HG03108 (cell line): Measurements from ENCODE around the gene UST.

Experiments
- ATAC-seq: cut with Tn5 transposase; IDR thresholded peaks from one replicate; pipeline ENCODE4 v1.9.1; 2021; ENCODE audit warnings: moderate library complexity; ENCODE audit not compliant: unreplicated experiment

Gene UST

DNA sequence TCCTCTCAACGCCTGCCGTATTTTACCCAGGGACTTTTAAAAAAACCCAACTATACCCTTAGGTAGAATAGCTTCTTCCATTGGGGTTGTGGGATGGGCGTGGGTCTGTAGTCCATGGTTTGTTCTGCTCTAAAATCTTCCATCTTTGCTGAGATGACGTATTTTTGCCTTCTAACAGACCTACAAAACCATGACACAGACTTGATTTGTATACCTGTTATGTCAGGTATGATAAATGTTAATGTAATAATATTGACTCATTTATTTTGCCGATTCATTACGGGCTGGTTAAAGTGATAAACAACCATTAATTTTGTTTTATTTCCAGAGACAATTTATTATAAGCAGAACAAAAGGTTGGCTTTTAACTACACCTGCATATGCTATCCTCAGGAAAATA is 48.7 kb downstream of the UST start:
- ATAC-seq, result no peak

DNA sequence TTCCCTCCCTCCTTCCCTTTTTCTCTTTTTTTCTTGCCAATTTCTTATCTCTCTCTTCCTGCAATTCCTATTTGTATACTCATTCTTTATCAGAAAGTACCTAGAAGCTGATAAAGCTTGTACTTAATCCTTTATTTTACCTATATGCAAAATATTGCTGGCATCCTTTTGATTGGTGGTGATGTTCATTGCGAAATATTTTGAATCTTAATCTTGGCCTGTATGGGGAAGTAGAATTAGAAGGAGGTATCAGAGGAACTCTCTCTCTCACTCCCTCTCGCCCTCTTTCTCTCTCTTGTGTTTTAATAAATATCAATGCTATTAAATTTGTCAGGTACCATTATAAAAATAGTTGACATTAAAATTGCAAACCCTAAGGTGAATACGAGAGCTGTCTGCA is 52.8 kb downstream of the UST start:
- ATAC-seq, result no peak

DNA sequence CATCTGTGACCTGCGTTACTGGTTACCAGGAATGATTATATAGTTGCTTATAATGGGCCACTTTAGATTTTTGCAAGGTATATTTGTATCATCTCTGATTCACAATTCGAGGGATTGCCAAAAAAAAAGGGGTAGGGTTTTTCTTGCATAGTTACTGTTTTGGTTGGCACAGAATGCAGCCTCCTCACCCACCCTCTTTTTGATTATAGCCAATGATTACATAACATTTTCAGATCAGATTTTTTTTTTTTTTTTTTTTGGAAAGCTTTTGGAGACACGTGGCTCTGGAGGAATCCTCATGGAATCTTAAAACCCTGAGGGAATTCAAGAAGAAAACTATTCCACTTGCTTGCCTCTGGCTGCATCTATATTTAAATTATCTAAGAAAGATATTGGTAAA is 53.7 kb downstream of the UST start:
- ATAC-seq, result no peak

DNA sequence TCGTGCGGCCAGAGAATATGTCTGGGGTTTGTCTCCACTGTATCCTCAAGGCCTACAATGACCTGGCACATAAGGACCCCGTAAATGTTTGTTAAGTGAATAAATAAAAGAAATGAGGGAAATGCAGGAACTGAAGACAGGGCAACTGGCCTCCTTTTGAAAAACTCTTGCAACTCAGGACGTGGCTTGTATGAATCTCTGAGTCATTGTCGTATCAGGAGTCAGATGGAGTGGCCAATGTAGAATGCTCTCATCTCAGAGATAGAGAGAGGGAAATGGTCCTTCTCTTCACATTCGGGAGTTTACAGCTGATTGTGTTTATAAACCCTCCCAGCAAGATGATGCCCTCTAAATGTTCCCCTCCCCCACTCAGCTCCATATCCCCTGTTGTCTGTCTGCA is 57.1 kb downstream of the UST start:
- ATAC-seq, result no peak

DNA sequence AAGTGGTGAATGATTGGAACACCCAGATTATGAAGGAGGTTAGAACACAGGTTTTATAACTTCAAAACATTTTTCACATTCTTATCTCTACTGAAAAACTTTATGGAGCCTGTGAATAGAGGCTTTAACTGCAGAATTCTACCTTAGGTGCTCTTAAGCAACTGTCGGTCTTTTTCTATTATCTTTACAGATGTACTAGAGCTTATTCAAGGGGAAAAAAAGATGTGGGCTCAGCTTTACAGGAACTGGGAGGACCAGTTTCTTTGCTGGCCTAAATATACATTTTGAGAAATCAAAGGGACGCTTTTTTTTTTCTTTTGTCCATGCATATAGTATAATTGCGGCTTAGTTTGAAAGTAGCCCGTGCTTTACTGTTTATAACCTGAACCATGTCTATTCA is 58.9 kb downstream of the UST start:
- ATAC-seq, result no peak

DNA sequence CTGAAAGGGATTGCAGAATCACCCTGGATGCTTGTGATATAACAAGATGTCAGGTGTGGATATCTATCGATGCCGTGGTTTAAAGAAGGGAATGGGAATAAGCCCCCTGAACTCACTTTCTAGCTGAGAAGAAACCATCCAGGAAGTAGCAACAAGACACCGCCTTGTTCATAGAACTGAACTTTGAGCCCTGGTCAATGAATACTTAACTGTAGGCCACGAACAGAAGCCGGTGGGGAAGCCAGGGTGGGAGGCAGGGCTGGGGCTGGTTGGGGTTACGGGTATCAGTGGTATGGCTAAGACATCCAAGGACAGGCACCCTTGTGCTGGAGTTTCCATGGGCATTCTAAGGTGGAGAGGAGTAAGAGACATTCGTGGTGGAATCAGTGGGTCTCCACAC is 61.0 kb downstream of the UST start:
- ATAC-seq, result no peak

DNA sequence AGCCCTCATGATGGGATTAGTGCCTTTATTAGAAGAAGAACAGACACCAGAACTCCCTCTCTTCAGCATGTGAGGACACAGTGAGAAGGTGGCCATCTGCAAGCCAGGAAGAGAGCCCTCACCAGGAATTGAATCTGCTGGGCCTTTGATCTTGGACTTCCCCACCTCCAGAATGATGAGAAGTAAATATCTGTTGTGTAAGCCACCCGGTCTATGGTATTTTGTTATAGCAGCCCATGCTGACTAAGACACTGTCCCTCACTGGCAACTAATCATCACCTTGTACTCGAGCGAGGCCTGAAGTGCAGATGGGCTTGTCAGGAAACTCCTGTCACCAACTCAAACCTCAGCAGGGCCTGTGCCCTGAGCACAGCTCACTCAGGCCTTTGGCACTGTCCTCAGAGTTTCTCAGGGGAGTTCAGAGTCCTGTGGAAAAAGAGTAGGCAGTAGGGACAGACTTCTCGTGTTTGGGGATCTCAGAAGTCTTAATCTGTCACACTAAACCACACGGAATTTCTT is 62.0 kb downstream of the UST start:
- no peak for ATAC-seq

DNA sequence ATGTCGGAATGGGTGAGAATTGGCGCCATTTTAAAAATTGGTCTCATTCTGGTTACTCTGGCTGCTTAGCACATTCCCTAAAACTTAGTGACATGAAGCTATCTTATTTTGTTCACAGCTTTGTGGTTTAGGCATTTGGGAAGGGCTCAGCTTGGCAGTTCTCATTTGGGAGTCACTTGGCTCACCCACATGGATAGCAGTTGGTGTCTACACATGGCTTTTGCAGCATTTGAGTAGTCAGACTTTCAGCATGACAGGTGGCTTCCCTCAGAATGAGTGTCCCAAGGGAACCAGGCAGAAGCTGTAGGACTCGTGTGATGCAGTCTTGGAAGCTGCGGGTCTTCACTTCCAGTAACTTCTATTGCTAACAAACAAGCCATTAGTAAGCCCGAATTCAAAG is 64.6 kb downstream of the UST start:
- ATAC-seq, result no peak

DNA sequence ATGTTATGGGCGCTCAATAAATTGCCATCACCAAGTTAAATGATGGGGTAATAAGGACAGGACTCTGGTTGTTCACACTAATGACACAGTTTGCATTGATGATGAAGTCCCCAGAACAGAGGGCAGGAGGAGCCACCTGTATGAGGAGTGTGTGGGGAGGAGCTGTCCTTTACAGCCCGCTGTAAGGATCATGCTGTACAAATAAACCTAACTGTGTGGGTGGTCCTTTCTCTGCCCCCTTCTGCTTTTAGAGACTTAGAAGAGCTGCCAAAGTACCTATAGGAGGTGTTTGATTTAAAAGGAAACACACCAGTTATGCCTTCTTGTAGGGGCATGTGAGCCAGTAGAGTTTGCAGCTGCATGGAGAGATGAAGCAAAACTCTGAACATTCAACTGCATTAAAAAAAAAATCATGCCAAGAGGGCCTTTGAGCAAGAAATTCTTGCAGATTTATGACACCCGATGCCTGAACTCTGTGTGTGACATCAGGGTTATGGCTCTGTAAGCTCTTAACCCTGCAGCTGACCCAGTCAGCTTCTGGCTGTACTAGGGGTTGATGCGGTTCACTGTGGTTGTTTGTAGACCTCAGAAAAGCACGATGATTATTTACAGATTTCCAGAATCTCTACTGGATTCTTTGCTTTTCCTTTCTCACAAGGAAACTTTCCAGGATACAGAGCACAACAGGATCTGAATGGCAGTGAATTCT is 67.4 kb downstream of the UST start:
- ATAC-seq, result no peak

DNA sequence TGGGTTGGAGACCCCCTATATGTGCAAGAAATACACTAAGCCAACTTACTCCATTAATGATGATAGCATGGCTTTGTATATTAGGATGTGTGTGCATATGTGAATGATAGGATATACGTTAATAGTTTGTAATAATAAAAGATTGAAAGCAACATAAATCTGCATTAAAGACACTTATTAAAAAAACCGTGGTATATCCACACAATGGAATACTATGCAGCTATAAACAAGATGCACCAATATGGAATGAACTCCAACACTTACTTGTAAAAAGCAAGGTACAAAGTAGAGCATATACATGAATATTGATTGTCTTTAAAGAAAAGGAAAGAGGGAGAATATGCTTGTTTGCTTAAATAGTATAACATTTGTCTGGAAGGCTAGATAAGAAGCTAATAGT is 68.0 kb downstream of the UST start:
- ATAC-seq, result no peak

DNA sequence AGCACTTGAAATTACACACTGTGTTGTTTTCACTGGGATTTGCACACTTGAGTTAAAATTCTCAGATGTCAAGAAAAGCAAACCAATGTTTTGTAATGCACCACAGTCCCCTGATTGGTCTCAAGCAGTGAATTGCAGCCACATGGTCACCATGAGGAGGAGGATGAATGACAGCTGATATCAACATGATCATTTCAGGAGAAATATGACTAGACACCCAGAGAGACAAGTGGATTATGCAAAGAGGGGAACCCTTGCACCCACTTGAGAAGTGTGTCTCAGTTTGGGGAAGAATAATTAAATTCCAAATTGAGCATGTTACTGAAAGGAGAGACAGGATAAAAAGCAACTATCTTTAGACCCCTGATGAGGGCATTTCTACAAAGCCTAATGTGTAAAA is 69.3 kb downstream of the UST start:
- ATAC-seq, result no peak

DNA sequence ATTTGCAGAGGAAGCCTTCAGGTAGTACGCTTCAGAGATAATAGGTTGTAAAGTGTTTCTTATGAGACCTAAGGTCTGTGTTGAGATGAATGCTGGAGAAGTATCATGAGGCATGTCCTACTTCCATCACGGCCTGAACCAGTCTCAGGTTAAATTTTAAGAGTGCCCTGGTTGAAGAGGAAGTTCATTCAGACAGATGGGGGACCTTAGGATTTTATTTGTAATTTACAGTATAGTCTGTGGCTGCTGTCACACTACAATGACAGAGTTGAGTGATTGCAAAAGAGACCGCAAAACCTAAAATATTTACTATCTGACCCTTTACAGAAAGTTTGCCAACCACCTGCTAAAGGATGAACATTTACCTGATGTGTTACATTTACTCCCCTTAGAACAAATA is 70.9 kb downstream of the UST start:
- ATAC-seq, result no peak

DNA sequence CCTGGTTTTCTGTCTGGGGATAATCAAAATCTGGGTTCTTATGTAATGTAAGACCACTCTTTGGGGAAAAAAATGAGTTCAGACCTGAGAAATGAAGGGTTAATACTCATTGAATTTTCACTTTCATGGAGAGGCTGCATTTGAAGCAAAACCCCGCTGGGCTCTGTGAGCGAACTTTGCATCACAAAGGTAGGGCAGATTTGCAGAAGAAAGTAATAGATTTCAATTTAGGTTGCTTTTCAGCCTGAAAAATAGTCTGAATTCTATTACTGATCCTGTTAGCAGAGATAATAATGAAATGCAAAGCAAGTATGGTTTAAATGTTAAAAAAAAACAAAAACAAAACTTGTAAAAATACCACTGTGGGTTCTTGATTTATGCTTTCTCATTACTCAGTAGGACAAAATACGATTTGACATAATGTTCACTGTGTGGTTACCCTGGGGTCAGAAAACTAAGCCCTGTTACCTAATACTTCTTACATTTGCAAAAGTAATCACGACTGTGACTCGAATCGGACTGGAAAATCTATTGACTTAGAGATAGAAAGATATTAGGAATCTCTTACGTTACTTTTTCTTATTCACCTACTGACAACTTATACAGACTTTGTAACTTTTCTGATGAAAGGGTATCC is 72.2 kb downstream of the UST start:
- ATAC-seq, result no peak

DNA sequence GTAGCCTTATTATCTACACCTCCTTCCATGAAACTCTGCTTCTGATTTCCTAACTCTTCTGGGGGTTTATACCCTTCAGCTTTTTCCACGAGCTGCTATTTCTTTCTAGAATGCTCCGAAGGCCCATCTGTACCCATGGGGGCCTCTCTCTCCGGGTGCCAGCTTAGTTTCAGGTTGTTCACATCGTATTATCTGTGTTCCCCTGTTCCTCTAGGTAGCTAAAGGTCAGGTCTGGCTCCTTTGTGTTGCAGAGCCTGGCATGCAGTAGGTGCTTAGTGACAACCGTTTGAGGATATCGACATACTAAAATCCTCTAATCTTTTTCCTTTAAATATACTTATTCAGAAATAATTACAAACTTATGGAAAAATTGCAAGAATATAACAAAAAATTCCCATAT is 73.0 kb downstream of the UST start:
- ATAC-seq, result no peak

DNA sequence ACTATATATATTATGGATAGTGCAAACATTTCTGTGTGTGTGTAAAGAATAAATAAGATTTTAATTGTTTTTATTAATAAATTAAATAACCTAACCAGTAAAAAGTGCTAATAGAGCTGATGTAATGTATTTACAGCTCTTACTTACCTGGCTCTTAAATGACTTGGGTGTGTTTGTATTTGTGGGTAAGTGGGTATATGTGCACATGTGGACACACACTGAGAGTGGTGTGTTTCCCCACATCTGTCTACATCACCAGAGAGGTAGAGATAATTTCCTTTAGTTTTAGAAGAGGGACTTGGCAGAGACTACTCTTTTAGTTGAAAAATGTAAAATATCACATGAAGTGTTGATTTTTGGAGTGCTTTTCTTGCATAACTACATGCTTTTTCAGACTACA is 76.0 kb downstream of the UST start:
- ATAC-seq, result no peak

DNA sequence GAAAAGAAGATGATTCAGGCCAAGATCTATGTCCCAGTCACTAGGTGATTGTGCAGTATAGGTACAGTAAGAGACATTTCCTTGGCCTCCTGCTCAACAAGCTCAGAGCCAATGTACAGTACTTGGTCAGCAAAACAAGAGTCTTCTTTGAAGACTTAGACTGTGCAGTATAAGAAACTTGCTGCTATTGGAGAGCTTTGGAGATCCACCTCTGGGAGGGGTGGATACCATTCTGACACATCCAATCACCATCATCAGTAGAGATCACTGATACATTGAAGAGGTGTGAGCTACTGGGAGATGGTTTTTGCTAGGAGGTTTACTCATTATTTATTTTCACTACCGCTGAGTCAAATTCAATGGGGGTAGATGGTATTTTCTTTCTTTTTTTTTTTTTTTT is 77.5 kb downstream of the UST start:
- ATAC-seq, result no peak

DNA sequence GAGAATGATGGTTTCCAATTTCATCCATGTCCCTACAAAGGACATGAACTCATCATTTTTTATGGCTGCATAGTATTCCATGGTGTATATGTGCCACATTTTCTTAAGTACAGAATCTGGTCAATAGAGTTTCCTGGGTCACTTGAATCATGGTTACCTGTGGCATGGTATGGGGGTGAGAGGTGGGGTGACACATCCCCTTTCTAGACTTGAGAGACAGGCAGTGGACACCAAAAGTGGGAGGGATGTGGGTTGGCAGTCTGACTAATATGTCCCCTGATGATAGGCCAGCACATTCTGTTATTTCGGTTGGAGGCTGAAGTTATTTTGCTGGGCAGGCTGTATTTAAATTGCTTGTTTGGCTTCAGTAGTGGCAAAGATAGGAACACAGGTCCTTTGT is 78.1 kb downstream of the UST start:
- ATAC-seq, result no peak

DNA sequence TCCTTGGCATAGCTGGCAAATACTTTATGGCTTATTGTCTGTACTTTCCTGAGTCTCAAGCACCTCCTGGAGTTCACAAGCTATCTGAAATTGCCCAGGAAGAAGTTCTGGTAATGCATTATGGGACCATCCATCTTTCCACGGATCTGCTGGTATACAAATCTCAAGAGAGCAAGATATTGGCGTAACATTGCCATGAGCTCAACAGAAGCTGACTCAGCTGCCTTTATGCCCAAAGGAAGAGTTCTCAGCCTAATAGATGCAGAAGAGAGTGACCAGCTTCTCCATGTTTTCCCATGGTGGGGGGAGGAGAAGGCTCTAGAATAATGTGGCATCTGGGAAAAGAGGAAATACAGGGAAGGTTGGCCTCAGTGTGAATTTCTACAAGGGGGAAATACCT is 78.7 kb downstream of the UST start:
- no peak for ATAC-seq

DNA sequence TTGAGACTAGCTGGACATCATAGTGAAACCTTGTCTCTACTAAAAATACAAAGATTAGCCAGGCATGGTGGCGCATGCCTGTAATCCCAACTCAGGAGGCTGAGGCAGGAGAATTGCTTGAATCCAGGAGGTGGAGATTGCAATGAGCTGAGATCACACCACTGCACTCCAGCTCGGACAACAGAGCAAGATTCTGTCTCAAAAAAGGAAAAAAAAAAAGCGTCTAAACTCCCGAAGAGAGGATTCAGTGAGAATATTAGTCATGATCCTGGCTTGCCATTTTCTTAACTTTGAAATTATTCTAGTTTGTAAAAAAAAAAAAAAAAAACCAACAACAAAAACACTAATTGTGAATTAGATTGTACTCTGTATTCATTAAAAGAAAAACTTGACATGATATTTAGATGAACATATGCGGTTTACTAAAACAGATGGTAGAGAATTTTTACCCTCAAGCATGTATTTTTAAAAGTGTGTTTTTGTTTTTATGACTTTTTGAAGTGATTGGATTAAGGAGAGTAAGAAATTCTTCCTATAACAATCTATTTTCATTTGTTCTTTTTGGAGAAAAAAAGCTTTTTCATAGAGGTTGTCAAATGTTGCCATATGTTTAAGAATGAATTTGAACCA is 80.7 kb downstream of the UST start:
- ATAC-seq, result no peak

DNA sequence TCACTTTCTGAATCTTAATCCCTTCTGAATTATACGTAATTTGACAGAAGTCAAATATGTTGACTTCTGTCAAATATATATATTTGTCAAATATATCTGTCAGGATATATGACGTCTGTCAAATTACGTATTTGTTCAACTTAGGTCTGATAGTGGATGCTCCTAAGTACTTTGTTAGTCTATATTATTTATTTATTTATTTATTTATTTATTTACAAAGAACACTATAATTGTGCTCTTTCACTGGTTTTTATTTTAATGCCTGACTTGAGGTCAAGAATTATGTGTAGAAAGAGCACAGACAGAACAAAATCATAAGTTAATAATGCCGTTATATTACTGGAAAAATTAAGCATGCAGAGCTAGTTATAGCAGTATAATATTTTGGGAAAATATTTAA is 81.2 kb downstream of the UST start:
- no peak for ATAC-seq

DNA sequence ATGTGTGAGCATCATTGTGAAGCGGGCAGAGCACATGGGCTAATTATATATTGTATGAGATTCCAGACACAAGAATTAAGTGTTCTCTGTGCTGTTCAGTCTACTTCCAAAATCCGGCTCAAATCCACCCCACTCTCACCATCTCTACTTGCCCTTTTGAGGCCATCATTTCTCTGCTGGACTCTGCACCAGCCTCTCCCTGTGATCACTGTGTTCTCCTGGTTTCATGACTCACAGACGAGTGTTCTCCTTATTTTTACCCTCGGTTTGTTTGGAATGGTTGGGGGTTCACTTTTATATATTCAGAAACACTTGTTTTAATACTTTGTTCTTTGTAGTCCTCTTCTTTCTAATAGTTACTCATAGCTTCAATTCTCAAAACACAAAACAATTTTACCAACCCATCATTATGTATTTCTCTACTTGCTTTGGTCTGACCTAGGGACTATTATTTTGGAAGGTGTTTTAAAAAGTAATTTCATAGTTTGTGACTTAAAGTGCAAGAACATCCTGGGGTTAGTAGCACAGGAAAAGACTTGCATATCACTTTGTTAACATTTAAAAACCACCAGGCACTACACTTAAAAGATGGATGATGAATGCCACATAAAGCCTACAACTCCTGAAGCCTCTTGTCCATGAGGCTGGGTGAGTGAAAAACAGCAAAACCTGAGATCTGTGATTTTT is 82.7 kb downstream of the UST start:
- ATAC-seq, result no peak

DNA sequence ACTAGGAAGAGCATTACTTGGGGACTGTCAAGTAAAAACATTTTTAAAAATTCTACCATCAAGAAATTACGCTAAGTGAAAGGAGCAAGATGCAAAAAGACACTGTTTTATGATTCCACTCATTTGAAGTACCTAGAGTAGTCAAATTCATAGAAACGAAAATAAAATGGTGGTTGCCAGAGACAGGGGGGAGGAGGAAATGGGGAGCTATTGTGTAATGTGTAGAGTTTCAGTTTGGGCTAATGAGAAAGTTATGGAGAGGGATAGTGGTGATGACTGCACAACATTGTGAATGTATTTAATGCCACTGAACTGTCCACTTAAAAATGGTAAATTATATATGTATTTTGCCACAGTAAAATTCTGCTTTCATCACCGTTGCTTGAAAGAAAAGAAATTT is 83.8 kb downstream of the UST start:
- ATAC-seq, result no peak
